GM19240 (cell line): ENCODE results near the gene FOXO4.
"Not testable (repeated sequence)": the region's sequence is repeated elsewhere in the genome, so short reads cannot be mapped to it uniquely, and the experiment has no call there.

Experiments used
- DNase-seq: peaks from one replicate; pipeline ENCODE4 v3.0.0; 2011; ENCODE audit warnings: low spot score; ENCODE audit not compliant: insufficient read length

Gene FOXO4, protein sequence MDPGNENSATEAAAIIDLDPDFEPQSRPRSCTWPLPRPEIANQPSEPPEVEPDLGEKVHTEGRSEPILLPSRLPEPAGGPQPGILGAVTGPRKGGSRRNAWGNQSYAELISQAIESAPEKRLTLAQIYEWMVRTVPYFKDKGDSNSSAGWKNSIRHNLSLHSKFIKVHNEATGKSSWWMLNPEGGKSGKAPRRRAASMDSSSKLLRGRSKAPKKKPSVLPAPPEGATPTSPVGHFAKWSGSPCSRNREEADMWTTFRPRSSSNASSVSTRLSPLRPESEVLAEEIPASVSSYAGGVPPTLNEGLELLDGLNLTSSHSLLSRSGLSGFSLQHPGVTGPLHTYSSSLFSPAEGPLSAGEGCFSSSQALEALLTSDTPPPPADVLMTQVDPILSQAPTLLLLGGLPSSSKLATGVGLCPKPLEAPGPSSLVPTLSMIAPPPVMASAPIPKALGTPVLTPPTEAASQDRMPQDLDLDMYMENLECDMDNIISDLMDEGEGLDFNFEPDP

DNA sequence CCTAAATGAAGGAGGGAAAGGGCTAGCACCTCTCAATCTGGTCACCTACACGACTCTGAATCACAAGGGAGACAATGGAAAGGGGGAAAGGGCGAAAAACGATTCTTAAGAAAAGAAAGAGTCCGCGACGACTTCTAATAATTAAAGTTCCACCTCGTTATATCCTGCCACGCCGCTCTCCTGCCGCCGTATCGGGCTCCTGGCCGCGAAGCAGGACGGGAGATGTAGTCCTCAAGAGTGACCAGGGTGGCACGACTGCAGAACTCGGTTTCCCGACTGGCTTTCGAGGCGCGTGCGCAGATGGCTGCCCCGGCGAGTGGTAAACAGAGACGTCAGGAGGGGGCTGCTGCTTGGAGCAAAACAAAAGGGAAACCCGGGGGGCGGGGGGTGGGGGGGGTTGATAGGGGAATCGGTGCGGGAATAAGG, at the start of gene FOXO4:
TSS of gene FOXO4 (plus strand) at position 297 of the 426 bp plus-strand sequence. CDS start 678 bp downstream, outside the sequence.
- DNase-seq = peak; percentile 75

DNA sequence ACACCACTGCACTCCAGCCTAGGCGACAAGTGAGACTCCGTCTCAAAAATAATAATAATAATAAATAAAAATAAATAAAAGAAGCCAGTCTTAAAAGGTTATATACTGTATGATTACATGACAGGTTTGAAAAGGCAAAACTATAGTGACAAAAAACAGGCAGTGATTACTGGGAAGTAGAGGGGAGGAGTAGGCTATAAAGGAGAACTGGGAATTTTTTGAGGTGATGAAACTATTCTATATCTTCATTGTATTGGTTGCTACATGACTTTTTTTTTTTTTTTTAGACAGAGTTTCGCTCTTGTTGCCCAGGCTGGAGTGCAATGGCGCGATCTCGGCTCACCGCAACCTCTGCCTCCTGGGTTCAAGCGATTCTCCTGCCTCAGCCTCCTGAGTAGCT, 47.8 kb upstream of the FOXO4 start:
- DNase-seq = not testable (repeated sequence)

DNA sequence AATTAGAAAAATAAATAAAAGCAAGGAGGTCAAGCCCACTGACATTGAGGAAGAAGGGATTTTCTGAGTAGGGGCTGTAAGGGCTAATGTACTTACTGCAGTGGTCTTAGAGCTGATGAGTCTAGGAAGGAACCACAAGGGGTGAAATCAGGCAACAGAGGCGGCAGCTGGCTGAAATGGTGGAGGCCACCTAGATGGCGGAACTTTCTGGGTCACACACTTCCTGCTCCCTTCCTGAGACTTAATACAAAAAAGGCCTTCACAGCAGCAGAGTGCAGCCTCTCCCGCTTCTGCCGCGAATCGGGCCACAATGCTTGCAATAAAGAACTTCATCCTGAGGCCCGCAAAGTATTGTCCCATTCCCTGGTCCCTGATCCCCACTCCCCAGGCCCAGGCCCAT, 42.9 kb upstream of the FOXO4 start:
- DNase-seq = no peak

DNA sequence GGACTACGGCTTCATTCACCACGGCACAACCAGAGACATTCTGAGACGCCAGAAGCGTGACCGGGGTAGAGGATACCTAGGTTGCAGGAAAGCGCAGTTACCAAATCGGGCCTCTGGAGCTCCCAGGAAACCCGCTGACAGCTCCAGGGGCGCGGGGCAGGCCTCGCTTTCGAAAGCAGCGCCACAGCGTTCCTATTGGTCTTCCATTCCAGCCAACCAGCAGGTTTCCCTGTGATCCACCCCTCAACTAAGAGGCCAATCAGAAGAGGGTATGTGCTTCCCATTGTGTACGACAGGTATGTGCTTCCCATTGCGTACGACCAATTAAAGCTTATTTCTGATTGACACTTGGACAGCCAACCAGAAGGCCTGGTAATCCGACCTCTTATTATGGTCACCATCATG, 42.4 kb upstream of the FOXO4 start:
- no peak for DNase-seq

DNA sequence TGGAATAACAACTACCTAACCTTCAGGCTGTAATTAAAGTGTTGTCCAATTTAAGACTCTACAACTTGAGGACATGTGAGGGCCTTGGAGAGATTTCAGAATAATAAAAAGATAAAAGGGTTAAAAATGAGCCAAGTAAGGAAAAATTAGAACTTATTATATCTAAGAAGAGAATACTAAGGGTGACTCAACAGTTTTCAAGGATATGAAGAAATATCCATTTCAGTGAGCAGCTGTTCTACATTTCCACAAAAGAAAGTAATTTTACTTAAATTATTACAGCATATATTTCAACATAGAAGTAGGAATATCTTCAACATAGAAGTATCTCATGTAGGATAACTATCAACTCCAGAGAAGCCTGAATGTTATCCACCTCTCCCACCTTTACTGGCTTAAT, 38.8 kb upstream of the FOXO4 start:
- DNase-seq = no peak

DNA sequence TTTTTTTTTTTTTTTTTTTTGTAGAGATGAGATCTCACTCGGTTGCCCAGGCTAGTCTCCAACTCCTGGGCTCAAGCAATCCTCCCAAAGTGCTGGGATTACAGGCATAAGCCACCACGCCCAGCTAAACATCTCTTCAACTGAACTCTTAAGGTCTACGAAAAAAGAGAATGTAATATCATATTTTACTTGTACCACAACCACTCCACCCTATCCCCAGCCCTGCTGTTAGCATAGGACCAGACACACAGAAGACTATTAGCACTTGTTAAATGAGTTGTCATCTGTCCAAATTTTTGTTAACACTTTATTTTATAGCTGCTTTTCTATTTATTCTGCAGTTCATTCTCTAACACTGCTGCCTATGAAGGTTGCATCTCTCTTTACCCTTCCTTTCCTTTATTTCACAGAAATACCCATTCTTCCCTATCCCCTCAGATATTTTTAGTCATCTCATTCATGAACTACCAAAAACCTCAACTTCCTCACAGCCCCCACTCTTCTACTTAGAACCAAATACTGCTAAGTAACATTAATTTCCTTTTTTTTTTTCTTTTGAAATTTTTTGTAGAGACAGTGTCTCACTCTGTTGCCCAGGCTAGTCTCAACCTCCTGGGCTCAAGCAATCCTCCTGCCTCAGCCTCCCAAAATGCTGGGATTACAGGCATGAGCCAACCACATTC, 37.7 kb upstream of the FOXO4 start:
- no peak for DNase-seq

DNA sequence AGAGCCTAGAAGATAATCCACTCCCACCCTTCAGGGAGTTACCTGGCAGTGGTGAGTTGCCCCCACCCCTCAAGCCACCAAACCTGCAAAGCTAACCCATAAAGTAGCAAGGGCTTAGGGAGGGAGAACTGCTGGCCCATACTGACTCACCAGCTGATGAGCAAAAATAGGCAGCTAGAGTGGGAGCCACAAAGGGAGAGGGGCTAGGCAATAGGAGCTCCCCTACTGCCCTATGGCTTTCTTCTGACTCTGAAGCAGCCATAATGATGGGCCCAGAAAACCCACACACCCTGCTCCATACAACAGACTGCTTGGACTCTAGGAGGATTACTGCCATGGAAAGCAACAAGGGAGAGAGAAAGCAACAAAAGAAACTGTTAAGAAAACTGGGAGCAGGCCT, 35.5 kb upstream of the FOXO4 start:
- DNase-seq = no peak

DNA sequence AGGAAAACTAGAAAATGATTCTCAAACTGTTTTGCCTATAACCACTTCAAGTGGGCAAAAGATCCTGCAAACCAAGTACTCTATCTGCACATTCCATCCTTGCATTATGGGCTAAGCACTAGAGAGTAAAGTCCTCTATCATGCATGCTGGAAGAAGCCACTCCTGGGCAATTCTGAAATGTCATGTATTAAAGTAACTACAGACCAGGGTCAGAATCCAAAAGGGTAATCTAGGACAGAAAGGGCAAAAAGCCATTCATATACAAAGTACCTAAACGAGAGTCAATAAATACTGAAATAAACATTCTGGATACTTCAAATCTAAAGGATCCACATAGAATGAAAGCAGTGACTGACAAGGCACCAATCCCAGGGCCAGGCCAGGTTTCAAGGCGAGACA, 28.6 kb upstream of the FOXO4 start:
- no peak for DNase-seq

DNA sequence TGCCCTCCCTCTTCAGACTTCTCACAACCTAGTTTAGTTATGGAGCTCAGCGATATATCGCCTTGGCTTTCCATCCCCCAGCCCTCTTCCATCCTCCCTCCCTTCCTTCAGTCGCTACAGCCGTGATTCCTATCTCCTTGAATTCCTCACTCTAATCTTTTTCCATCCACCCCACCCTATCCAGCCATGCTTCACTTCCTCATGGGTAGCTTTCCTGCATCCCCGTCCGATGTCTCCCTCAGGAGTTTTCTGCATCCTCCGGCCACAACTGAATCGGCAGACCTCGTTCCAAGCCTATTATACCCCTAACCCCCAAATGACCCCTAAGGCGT, 28.0 kb upstream of the FOXO4 start:
- DNase-seq = no peak

DNA sequence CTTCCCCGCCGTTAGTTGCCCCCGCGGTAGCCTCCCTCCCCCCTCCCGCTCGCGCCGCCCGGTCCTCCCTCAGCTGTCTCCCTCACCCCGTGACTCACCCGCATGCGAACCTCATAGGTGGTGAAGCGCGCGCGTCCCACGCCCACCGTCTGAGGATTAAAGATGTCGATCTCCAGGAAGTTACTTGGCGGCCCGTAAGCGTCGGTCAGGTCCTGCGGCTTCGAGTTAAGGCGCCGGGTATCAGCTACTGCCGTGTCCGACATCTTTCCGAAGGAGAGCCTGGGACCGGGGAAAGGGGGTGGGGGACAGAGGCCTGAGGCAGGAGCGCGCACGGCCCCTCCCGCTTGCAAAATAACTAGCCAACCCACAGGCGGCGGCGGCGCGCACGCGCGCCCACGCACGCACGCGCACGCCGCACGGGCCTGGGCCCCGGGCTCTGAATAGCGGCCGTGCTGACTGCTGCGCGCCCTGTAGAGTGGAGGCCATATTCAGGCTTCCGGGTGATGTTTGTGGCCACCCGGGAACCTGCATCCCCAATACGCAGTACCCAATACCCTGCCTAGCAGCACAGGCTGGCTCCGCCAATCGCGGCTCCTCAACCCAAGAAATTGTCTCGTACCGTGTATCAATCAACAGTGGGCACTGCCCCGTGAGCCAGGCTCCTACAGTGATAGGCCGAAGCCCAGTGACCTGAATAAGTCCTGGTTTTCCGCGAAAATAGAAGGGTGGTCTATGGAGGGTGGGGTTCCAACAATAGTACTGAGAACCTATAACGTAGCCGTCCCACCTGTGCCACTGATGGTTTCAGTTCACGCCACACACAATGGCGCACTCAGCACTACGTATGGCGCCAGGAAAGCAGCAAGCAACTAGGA, 27.4 kb upstream of the FOXO4 start, which contains the start of gene SNX12:
TSS of gene SNX12 (minus strand) at position 291 of the 875 bp plus-strand sequence. CDS start at position 263, 28 bp downstream.
- DNase-seq = peak; percentile 67

DNA sequence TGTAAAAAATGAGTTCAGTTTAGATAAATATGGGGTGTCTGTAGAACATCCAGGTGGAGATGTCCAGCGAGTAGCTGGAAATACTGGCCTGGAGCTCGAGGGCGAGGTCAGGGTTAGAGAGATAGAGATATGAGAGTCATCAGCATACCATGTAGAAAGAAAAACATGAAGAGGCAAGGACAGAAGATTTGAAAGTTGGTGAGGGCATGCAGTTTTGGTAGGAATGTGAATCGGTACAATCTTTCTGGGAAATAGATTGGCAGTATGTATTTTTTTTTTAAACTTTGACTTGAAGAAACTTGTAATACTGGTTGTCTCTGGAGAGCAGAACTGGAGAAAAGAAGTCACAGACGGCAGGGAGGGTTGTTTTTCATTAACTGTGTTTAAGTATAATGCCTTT, 25.1 kb upstream of the FOXO4 start:
- DNase-seq = no peak

DNA sequence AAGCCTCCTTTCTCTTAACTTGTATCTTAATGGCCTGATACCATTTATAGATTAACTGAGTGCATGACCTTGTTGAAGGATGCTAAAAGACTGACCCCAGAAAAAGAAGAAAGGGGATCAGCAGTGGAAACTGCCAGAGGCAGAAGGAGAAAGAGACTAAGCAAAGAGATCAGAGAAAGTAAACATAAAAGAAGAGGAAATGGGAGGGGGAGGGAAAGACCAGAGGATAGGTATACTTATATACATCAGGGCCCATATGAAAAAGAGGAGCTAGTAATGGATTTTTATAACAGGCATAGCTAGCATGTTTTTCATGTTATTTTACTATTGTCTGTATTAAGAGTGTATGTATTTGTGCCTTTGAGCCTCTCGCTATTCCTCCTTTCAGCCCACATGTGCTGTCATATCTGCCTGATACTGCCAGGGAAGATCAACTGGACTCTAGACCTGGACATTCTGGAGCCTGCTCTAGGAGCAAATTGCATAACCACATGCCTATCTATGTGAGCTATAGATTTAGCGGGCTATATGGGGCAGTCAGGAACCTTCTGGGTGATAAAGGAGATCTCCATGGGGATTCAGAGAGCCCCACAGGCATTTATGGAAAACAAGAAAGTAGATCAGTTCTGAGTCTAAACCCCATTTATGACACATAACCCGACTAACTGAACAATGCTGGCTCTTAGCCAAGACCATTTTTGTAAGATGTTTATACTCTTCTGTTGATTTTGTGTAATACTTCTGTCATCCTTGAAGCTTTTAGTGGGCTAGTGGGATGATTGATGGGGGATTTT, 14.1 kb upstream of the FOXO4 start:
- DNase-seq = no peak

DNA sequence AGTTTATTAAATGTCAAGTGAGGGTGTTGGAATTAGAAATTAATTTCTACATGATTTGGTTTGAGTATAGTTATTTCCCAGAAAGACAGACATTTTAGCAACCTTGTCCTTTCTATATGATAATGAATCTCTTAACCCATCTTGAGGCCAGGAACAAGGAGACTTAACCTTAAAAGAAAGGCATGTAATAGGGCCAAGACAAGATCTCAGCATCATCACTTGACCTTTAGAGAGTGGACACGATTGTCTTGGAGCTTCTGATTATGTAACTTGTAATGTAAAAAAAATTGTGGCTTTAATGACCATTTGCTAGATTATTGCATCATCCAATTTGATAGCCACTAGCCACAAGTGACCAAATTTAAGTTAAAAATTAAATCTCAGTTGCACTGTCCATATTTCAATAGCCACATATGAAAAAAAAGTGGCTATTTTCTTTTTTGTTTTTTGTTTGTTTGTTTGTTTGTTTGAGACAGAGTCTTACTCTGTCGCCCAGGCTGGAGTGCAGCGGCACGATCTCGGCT, 13.5 kb upstream of the FOXO4 start:
- DNase-seq = no peak

DNA sequence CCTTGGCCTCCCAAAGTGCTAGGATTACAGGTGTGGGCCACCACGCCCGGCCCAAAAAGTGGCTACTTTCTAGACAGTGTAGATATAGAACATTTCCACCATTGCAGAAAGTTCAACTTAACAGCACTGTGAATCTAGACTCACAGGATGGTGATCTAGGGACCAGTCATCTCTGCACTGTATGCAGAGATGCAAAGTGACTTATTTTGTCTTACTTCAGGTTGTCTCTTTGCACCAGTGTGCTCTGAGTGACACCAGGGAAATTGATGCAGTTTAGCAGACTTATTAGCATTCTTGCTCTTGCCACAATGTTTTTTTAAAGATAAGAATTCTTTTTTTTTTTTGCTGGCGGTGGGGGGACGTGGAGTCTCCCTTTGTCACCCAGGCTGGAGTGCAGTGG, 12.8 kb upstream of the FOXO4 start:
- no peak for DNase-seq

DNA sequence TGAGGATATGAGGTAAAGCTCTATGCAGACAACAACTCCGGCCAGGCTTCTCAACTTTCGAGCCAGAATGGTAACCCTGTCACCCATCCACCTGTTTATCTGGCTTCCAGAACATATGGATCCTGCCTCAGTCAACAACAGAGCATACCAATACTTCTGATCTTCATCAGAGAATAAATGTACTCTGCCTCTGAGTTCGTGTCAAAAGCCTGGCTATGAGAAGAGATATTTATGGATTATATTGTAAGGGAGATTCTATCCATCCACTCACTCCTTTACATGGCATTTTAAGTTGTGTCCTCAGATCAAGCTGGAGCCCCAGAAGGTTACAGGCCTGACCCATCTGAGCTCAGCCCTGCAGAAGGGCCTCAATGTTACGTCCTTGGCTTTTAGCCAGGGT, 9.8 kb upstream of the FOXO4 start:
- no peak for DNase-seq

DNA sequence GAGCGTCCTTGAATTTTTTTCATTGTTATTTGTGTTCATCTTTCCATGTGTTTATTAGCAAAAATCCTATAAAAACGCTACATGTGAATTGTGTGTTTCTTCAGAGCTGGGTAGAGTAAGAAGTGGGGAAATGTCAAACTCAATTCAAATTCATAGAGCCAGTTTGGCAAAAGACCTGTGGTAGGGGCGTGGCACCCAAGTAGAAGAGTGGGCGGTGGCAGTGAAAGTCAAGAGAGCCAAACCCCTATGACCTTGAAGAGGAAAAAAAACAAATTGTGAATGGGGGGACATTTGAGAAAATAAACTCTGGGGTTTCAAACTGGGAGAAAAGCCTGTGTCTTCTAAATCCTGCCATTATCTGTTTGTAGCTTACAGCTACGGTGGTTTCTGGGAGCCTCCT, 4.4 kb upstream of the FOXO4 start:
- no peak for DNase-seq

DNA sequence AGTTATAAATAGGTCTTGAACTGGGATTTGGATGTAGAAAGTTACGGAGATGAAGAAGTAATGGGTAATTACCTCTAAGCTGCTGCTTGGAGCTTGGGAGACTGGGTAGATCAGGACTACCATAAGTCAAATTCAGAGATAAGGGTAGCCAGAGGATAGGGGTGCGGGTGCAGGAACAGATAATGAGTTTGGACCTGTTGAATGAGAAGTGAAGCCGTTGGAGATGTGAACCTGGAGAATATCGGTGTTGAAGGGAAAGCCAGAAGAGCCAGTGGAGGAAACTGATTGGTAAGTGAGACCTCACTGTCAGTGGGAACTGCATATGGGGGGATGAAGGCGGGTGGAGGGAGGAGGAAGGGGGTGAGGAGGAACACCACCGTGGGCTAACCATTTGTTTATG, 618 bp upstream of the FOXO4 start:
- DNase-seq = no peak

DNA sequence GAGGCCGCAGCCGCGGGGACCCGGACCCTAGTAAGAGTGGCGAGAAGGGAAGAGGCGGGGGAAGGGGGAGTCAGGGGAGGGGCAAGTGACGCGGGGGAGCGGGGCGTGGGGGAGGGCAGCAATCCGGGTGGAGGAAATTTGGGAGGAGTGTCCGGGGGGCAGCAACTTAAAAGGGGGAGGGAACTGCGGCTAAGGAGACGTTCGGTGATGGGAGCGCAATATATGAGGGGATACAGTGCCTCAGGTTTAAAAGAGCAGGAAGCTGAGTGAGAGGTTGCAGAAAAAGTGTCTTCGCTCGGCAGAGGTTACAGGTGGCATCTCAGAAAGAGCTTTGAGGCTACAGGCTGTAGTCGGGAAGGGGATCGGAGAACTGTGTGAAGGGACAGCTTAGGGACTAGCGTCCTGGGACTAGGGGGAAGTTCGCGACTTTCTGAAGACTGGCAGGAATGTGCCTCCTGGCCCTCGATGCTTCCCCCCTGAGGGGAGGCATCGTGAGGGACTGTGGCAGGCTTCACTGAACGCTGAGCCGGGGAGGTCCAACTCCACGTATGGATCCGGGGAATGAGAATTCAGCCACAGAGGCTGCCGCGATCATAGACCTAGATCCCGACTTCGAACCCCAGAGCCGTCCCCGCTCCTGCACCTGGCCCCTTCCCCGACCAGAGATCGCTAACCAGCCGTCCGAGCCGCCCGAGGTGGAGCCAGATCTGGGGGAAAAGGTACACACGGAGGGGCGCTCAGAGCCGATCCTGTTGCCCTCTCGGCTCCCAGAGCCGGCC, 519 bp downstream of the FOXO4 start:
- DNase-seq = no peak

DNA sequence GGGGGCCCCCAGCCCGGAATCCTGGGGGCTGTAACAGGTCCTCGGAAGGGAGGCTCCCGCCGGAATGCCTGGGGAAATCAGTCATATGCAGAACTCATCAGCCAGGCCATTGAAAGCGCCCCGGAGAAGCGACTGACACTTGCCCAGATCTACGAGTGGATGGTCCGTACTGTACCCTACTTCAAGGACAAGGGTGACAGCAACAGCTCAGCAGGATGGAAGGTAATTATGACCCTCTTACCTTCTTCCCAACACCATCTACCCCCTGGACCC, 1.0 kb downstream of the FOXO4 start:
- DNase-seq = no peak

DNA sequence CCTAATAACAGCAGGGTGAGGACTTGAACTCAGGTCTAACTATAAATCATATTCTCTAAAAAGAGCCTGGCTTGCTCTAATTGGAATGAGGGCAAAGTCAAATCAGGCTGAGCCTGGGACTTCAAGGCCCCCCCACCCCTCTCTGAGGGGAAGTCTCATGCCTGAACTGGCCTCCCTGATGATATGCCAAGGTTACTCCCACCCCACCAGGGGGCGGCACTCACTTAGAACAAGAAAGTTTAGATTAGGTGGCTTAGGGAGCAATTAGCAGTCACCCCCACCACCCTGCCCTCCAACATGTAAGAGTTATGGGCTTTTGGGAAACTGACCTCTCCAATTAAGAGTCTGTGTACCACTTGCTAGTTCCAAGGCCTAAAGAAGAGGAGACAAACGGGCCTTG, 2.7 kb downstream of the FOXO4 start:
- no peak for DNase-seq
